HG02943 (cell line): ENCODE results near the gene CTDSPL.
"Not testable (repeated sequence)": the region's sequence is repeated elsewhere in the genome, so short reads cannot be mapped to it uniquely, and the experiment has no call there.

Source experiments
- ATAC-seq: cut with Tn5 transposase; IDR thresholded peaks from one replicate; pipeline ENCODE4 v1.9.1; 2021; ENCODE audit warnings: mild to moderate bottlenecking, low read depth, moderate library complexity; ENCODE audit not compliant: unreplicated experiment

The CTDSPL gene

GRCh38 chr3:37961622-37962431, 100.1 kb downstream of the CTDSPL start:
- no peak for ATAC-seq

- no peak for ATAC-seq
Measured at GRCh38 chr3:37963016-37963415, 101.3 kb downstream of the CTDSPL start.

- ATAC-seq, result no peak
Measured at GRCh38 chr3:37963635-37964034, 102.0 kb downstream of the CTDSPL start.

GRCh38 chr3:37964146-37964545, 102.5 kb downstream of the CTDSPL start:
- no peak for ATAC-seq

- no peak for ATAC-seq
Measured at GRCh38 chr3:37964716-37965115, 103.0 kb downstream of the CTDSPL start.

- ATAC-seq, result peak; percentile 60
Measured at GRCh38 chr3:37967260-37967881, 105.7 kb downstream of the CTDSPL start.

- ATAC-seq, result no peak
Measured at GRCh38 chr3:37968199-37968598, 106.5 kb downstream of the CTDSPL start.

- no peak for ATAC-seq
Measured at GRCh38 chr3:37968813-37969595, 107.3 kb downstream of the CTDSPL start.

- ATAC-seq, result no peak
Measured at GRCh38 chr3:37969596-37970100, 108.0 kb downstream of the CTDSPL start.

GRCh38 chr3:37970802-37971201, 109.1 kb downstream of the CTDSPL start:
- ATAC-seq, result no peak

GRCh38 chr3:37971467-37971866, 109.8 kb downstream of the CTDSPL start:
- no peak for ATAC-seq

GRCh38 chr3:37972056-37972455, 110.4 kb downstream of the CTDSPL start:
- ATAC-seq, result not testable (repeated sequence)

- no peak for ATAC-seq
Measured at GRCh38 chr3:37973246-37974054, 111.8 kb downstream of the CTDSPL start.

GRCh38 chr3:37974121-37975083, 112.7 kb downstream of the CTDSPL start:
- peak; percentile 77 for ATAC-seq

- no peak for ATAC-seq
Measured at GRCh38 chr3:37979541-37980461, 118.1 kb downstream of the CTDSPL start.

GRCh38 chr3:37980462-37981347, 119.0 kb downstream of the CTDSPL start:
- ATAC-seq, result no peak

GRCh38 chr3:37981348-37981664, 119.6 kb downstream of the CTDSPL start:
- ATAC-seq, result no peak
